GM19397 (cell line): ENCODE measurements around the gene YTHDF1.

Experiments
- ATAC-seq: cut with Tn5 transposase; IDR thresholded peaks from one replicate; pipeline ENCODE4 v1.9.1; 2021; ENCODE audit warnings: mild to moderate bottlenecking, moderate library complexity; ENCODE audit not compliant: unreplicated experiment

The YTHDF1 gene

GRCh38 chr20:63212393-63212730 is 3.6 kb downstream of the YTHDF1 start:
- ATAC-seq = no peak

DNA sequence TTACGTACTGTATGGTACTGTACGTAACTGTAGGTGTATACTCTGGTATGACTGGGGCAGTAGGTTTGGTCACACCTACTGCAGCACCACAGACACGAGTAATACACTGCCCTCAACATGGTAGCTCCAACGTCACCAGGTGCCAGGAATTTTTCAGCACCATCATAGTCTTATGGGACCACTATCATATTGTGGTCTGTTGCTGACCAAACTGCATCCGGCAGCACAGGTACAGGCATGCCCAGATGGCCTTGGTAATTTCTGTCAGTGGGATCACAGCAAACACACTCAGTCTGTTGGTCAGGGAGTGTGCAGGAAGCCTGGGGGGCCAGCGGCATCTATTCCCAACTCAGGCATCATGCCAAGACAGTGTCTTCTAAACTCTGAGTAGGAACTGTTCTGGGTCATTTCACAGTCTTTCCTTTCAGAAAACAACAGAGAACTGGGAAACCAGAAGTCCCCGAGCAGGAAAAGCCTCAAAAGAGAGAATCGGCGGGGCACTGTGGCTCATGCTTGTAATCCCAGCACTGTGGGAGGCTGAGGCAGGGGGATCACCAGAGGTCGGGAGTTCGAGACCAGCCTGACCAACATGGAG is 5.8 kb downstream of the YTHDF1 start:
- no peak for ATAC-seq

DNA sequence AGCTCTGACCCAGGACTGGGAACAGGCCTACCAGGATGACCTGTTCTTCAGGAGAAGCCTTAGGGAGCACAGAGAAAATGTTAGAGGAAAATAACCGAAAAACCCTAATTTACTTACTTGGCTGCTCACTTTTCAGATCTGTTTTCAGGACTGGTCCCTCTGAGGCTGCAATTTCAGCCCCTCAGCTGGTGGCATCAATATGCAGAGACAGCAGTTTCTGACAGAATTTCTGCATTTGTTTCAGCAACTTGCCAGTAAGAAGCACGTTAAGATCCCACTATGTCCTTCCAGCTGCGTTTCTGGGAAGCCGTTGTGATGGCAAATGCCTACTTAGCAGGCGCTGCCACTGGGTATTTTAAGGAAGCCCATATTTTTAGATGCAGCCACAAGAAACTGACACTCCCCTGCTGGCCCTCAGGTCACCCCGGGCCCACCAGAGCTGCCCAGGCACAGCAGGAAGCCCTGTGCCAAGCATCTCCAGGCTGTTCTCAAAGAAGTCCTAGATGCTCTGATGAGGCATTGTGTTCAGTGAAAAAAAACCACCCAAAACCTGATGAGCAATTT is 7.5 kb downstream of the YTHDF1 start:
- no peak for ATAC-seq

DNA sequence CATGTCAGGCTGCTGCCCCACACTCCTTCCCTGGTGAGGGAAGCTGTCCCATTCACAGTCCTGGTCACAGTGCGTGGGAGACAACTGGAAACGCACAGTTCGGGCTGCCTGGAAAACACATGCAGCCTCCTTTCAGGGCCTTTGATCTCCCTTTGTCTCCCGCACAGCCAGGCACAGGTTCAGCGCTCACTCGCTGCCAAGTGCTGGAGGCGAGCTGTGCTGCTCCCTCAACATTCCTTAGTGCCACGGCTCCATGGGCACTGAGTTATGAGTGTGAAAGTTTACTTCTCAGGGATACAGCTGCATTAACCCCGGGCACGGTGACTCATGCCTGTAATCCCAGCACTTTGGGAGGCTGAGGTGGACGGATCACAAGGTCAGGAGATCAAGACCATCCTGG is 9.1 kb downstream of the YTHDF1 start:
- no peak for ATAC-seq

DNA sequence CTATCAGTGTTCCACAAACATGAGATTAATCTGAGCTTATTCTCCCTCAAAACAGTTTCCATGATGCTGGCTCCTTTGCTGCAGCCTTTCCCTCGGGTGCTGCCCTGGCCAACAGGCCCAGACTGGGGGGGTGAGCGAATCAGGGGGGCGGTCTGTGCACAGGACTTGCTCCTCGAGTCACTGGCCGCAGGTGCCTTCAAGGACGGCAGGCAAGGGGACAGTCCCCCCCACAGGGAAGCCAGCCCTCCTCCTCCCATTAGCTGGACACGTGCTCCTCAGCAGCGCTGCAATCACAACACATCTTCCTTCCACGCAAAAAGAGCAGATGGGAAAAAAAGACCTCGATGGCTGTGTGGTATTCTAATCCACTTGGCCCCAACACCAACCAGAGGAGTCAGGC is 10.0 kb downstream of the YTHDF1 start:
- ATAC-seq = no peak

- ATAC-seq = no peak
Observed at GRCh38 chr20:63204362-63204761, 11.6 kb downstream of the YTHDF1 start.

- ATAC-seq = no peak
Observed at GRCh38 chr20:63202811-63203526, 13.0 kb downstream of the YTHDF1 start.

DNA sequence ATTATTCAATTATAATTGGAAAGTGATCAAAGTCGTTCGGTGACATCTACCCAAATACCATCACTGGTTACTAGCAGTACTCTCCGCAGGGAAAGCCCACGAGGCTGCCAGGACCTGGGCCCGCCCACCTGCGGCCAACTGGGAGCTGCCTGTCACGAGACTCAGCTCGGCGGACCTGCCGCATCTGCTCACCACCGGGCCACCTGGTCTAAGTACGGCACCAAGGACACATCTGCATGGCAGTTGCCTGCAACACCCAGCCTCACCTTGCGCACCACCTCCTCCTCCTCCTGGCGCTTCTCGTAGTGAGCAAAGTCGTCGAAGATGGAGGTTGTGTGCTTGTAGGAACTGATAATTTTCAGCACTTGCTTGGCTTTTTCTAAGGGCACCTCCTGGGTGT is 13.9 kb downstream of the YTHDF1 start:
- no peak for ATAC-seq

DNA sequence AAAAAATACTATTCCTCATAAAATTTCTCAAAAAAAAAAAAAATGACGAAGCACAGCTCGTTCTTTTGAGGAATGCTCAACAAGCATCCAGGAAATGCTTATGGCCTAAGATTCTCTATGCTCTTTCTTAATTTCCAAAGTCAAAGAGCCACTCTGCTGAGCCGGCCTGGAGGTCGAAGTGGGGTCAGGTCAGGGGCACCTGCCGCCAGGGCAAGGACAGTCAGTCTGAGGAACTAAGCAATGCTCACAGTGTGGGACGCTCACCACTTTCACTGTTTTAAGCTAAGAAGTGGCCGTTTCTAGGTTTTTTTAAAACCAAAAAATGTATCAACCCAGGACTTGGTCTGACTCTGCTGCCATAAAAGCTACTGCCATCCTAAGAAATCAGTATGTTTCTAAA is 17.3 kb downstream of the YTHDF1 start:
- ATAC-seq = no peak

- no peak for ATAC-seq
Observed at GRCh38 chr20:63196768-63197470, 19.0 kb downstream of the YTHDF1 start.

DNA sequence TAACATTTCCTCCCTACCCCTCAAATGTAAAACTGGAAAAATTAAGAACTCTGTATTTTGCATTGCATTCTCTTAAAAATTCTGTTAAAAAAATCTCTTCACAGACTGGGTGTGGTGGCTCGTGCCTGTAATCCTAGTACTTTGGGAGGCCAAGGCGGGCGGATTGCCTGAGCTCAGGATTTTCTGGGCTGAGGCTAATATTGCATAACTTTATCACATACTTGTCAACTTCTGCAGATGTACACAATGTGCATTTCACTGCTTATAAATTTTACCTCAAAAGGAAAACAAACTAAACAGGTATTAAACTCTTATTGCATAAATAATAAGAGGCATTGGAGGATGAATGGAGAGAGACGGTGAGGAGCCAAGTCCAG is 21.1 kb downstream of the YTHDF1 start:
- ATAC-seq = no peak

- no peak for ATAC-seq
Observed at GRCh38 chr20:63194007-63194796, 21.7 kb downstream of the YTHDF1 start.

- ATAC-seq = no peak
Observed at GRCh38 chr20:63192721-63193120, 23.2 kb downstream of the YTHDF1 start.

DNA sequence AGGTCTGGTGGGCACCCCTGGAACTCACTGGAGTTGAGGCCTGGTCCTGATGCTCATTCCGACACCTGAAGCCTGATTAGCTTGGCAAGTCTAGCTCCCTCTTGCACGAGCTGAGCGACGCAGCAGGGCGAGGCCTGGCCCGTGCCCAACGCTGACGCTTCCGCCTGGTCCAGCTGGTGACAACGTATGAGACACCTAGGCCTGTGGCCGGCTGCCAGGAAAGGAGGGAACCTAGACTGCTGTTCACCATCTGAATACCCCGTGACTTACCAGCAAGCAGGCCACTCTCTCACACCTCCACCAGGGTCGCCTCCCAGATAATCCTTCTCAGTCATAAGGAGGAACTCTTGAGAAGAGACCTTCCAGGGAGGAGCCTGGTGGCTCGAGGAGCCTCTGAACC is 24.5 kb downstream of the YTHDF1 start:
- no peak for ATAC-seq

DNA sequence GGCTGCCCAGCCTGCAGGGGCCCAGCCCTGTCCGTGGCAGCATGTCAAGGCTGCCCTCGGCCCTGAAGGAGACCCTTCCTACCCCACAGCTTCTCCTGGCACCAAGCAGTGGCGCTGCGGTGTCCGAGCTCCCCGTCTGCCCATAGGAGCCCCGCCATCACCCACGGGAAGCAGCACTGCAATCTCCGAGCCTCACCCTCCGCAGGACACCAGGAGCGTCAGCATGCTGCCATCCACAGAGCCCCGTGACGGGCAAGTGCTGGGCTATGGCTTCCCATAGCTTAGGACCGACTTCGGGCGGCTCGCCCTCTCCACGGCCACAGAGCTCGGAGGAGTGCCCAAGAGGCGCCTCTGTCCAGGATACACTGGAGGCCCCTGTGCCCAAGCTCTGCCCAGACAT is 25.1 kb downstream of the YTHDF1 start:
- ATAC-seq = no peak

GRCh38 chr20:63189846-63190559 is 25.9 kb downstream of the YTHDF1 start:
- no peak for ATAC-seq

- ATAC-seq = no peak
Observed at GRCh38 chr20:63189322-63189642, 26.6 kb downstream of the YTHDF1 start.

DNA sequence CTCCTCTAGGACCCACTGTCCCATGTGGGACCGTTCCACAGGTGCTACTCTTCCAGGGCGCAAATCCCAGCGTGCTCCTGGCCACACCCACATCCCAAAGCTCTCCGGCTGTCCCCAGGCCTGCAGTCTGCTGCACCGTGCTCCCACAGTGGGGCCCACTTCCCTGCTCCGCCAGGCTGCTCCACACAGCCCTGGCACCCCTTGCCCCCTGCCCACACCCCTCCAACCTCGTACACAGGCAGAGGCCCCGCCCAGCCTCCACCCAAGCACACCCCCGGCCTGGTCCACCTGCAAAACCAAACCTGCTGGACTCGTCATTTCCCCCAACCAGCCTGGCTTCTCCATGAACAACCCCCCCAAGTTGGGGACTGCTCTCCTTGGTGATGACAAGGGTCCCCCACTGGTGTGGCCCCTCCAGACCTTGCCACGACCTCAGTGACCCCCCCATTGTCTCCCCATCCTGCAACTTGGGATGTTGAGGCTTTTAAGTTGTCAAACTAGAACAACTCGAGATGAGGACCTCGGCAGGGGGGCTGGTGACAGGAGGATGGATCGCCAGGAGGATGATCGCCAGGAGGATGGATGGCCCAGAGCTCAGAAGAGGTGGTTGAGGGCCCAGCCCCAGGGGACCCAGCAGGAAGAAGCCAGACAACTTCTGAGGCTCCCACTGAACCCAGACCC is 27.1 kb downstream of the YTHDF1 start:
- no peak for ATAC-seq

DNA sequence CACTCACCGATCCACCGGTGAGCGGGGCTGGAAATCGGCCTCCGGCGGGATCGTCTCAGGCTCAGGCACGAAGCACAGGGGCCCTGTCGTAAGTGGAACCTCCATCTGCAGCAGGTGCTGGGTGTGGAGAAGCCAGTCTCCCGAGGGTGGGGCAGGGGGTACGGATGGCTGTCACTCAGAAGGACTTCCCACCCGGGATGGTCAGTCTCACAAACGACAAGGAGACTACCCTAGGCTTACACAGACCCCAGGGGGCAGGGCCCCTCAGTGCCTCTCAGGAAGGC is 27.8 kb downstream of the YTHDF1 start:
- ATAC-seq = no peak

DNA sequence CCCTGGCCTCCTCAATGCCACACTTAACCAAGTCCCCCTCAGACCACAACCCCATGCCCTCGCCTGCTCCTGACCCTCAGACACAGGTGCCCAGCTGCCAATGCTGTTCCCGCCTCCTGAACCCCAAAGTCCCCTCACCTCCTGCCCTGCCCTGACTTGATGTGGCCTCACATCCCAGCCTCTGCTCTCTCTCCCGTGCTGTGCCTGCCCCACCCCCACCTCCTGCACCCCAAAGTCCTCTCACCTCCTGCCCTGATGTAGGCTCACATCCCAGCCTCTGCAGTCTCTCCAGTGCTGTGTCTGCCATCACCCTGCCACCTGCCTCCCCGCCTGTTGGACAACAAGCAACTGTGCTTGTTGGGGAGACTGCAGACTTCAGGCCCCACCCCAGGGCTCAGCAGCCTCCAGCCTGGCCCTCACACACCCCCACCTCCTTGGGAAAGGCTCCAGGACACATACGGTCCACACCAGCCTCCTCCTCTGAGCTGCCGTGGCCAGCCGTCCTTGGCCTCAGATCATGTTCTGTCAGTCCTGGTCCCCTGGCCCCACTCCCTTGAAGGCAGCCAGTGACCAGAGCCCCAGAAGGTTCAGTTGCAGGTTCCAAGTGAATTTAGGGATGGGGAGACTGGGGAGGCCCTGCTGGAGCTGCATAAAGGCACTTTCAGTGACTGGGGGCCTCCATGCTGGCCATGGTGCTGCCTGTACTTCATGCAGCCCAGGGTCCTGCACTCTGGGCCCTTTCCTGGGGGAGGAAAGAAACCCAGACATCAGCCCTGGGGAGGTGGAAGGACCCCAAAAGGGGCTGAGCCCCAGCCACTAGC is 28.4 kb downstream of the YTHDF1 start:
- no peak for ATAC-seq
